Measurements from ENCODE around the gene CLCN4.

Gene CLCN4

GRCh38 chrX:10156199-10157031, at the start of gene CLCN4:
CLCN4 (plus strand) TSS chrX:10156975; CDS start chrX:10185033, 28,058 bp downstream.
- ATAC-seq = no peak
- no peak for DNase-seq

- DNase-seq (no peak), ATAC-seq (no peak)
Observed at GRCh38 chrX:10107483-10107882, 49.3 kb upstream of the CLCN4 start.

- DNase-seq (no peak), ATAC-seq (no peak)
Observed at GRCh38 chrX:10108288-10108687, 48.5 kb upstream of the CLCN4 start.

GRCh38 chrX:10109695-10110094, 47.1 kb upstream of the CLCN4 start:
- DNase-seq (no peak), ATAC-seq (no peak)

- no peak for DNase-seq
- peak; percentile 11 for ATAC-seq
Observed at GRCh38 chrX:10110316-10110935, 46.3 kb upstream of the CLCN4 start.

DNA sequence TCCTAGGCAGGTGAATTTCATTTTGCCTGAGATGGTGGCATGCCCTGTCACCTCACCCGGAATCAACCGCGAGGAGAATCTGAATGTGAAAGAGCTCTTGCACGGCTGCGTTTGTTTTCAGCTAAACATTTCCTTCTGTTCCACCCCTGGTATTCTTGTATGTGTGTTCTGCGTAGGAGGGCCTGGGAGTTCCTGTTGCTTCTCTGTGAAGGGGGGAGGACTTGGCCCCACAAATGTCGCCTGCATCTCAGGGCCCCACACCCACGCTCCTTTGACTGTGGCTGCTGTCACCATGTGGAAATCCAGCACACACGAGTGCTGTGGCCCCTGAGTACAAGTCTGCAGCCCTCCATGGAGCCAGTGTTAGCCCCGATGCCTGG, 45.8 kb upstream of the CLCN4 start:
- ATAC-seq (peak; percentile 59), DNase-seq (peak; percentile 68)

DNA sequence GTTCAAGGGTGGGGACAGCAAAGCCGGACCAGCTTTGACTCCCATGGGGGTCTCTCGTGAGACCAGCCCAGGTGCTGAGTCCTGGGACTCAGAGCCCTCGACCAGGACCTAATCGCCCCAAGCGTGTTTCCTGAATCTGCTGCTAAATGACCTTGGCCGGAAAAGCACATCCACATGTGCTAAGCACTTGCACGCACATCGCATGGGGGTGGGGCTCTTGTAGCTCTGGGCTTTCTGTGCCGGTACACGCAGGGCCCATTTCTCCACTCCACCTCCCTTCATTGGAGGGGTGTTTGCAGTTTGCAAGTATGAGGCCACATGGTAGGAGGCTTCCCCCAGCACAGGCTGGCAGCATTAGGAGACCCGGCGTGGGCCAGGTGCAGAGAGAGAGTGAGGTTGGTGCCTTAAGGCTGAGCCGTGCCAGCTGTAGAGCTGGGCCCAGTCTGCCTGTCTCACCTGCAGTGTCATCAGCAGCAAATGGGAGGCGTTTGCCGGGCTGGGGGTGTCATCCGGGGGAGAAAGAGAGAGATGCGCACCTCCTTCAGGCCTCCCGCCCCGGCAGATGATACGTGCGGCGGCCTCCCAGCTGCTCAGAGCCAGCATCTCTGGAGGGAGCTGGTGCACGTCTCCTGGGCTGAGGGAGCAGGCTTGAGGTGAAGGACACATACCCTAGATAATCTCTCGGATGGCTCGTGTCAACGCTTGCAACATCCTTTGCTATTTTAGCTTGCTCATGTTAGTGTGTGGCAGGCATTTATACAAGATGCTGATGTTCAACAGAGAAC, 45.2 kb upstream of the CLCN4 start:
- ATAC-seq (peak; percentile 62), DNase-seq (peak; percentile 58)

DNA sequence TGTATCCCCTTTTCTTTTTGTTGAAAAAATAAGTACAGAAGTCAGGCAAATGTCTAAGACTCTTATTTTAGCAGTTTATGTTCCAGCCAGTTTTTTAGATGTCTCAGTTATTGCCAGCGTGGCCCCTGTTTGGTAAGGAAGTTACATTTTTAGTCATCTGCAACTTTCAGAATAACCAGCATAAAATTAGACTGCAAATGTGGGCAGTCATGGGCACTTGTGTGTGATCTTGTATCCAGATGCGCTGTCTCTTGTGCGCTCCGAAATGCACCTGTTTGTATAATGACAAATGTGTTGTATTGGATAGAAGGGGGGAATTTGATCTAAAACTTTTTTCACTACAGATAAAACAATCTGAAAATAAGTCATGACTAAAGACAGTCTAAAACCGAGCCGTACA, 44.3 kb upstream of the CLCN4 start:
- no peak for DNase-seq
- ATAC-seq = no peak

DNA sequence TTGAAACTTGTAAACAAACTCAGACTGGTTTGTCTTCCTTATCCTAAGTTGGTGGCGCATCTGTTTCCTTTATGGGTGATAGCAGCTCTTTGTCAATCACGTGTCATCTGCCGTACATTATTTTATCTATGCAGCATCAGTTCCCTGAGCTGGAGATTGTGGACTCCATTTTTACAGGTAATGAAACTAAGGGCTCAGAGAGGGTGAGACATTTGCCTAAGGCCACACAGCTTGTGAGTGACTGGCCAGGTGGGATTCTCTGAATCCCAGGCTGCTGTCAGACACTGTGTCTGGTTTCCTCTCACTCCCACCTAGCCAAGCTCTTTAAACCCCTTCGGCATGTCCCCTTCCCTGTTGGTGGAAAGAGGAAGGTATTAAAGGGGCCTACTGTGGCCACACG, 41.7 kb upstream of the CLCN4 start:
- ATAC-seq (no peak), DNase-seq (no peak)

DNA sequence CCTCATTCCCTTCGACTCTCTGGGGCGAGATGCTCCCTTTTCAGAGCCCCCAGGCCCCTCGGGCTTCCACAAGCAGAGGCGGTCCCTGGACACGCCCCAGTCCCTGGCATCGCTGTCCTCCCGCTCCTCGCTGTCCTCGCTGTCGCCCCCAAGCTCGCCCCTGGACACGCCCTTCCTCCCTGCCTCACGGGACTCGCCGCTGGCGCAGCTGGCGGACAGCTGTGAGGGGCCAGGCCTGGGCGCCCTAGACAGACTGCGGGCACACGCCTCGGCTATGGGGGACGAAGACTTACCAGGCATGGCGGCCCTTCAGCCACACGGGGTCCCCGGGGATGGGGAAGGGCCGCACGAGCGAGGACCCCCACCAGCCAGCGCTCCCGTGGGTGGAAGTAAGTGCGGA, 39.5 kb upstream of the CLCN4 start:
- ATAC-seq (no peak), DNase-seq (no peak)

- ATAC-seq = no peak
- no peak for DNase-seq
Observed at GRCh38 chrX:10117864-10118377, 38.9 kb upstream of the CLCN4 start.

GRCh38 chrX:10118530-10118929, 38.2 kb upstream of the CLCN4 start:
- no peak for DNase-seq
- no peak for ATAC-seq

- peak; percentile 55 for DNase-seq
- peak; percentile 65 for ATAC-seq
Observed at GRCh38 chrX:10119399-10119990, 37.3 kb upstream of the CLCN4 start.

- no peak for ATAC-seq
- DNase-seq = no peak
Observed at GRCh38 chrX:10120331-10120730, 36.4 kb upstream of the CLCN4 start.

DNA sequence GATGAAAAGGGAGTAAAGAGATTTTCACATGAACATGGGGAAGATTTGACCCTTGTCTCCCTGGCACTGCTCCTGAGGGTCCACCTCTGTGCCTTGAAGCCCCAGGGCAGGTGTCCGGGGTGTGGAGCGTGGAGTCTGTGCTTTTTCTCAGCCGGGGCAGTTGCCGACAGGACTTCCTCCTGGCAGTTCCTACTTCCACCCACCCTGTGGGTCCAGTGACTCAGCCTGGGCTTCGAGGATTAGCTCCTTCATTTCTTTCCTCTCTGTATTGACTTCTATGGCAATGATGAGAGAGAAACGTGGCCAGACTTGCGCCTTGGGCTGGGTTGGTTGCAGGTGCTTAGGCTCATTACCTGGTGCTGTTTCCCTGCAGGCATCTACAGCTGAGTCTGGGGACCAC, 35.9 kb upstream of the CLCN4 start:
- DNase-seq (no peak), ATAC-seq (no peak)

DNA sequence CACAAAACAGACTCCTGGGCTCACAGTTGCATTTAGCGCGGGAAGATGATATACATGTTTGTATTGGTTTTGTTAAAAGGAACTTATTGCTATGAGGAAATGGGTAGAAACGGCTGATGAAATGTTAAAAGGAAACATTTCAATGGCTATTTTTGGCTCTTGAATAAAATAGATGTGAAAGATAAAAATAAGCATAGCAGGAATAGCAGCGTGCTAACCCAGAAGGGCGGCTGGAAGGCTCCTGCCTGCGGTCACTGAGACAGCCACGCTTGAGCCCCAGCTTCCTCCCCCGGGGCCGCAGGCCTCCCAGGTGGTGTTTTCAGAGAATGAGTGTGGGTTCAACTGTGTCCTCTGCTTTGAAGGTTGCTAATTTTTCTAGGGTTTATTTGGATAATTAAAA, 35.0 kb upstream of the CLCN4 start:
- ATAC-seq (no peak), DNase-seq (no peak)

DNA sequence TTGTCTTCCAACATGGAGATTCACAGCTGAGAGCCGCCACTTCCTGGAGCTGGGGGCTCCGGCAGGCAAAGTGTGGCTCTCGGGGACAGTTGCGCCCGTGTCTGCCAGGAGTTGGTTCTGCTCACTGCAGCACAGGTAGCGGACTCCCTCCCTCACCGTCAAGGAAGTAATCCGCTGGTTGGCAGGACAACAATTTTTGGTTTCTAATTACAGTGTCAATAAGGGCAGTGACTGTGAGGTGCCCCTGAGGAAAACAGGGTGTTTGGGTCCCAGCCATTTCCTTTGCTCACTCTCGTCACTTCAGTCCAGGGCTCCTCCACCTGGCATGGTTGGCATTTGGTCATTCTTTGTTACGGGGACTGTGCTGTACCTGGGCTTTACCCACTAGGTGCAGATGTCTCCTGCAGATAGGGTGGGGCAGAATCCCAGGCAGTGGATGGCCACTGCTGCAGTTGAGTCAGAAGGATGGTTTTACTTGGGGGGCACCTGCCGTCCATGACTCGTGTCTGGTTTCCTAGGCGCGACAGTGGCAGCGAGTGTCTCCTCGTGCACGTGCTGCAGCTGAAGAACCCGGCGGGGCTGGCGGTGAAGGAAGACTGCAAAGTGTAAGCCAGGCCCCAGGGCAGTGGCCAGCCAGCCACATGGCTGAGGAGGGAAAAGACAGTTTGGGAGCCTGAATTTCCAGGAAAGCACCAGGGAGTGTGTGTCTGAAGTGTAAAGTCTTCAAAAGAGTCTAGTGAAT, 32.1 kb upstream of the CLCN4 start:
- DNase-seq (no peak), ATAC-seq (no peak)

- ATAC-seq = no peak
Observed at GRCh38 chrX:10125248-10125615, 31.5 kb upstream of the CLCN4 start.

GRCh38 chrX:10126044-10126443, 30.7 kb upstream of the CLCN4 start:
- no peak for DNase-seq
- no peak for ATAC-seq

More at GRCh38 chrX:10125248-10125615, 31.5 kb upstream of the CLCN4 start:
- no peak for DNase-seq

GRCh38 chrX:10126834-10127233, 29.9 kb upstream of the CLCN4 start:
- ATAC-seq (no peak), DNase-seq (no peak)

DNA sequence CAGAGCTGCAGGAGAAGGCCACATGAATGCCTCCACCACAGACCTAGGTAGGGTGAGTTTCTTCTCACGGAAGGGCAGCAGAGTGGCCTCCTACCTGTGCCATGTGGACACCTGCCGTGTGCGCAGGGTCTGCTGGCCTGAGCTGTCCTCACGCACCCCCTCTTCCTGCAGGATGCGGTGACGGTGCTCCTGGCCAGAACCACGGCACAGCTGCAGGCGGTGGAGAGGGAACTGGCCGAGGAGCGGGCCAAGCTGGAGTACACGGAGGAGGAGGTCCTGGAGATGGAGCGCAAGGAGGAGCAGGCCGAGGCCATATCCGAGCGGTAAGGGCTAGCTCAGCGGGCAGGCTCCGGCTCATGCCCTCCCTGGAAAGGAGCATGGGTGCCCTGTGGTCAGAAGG, 28.4 kb upstream of the CLCN4 start:
- no peak for DNase-seq
- ATAC-seq = no peak

DNA sequence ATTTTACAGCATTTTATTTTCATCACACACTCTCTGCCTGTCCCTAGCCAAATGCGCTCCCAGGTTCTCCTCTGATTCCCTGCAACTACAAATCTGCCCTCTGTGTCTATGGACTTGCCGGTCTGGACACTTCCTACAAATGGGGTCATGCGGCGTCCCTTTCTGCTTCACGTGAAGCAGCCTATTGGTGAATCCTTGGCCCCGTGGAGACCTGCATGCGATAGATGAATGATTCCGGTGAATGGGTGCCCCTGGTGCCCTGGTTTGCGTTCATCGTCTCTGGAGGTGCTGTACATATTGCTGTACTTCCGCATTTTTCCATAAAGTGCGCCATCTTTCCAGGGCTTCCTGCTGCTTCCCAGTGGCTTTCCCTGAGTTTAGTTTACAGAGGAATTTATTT, 27.5 kb upstream of the CLCN4 start:
- ATAC-seq (no peak), DNase-seq (no peak)
